GM10266 (cell line): ENCODE data around the gene HGFAC.

Source experiments
- DNase-seq: peaks from one replicate; pipeline ENCODE4 v3.0.0; 2012; ENCODE audit errors: extremely low spot score
- TF ChIP-seq, protein P1 (sequence below): IDR thresholded peaks from 2 replicates; pipeline ENCODE4 v1.5.1; 2012; ENCODE audit warnings: mild to moderate bottlenecking, low read depth; ENCODE audit not compliant: control insufficient read depth, insufficient read depth; ENCODE audit errors: missing control alignments

The HGFAC gene

DNA sequence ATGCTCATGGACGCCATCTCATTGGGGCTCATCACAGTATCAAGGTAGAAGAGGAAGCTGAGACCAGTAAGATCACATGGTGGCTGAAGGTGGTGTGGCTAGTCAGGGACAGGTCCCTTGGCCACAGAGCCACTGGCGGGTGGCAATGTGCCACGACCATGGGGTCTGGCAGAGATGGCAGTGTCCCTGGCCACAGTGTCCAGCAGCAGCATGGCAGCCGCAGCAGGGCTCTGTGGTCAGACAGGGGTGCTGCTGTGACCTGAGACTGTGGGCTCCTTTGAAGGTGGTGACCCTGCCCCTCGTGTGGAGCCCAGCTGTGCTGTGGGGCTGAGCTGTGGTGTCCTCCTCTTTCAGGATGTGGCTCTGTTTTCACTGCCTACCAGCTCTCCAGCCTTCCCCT, 19.2 kb downstream of the HGFAC start:
- TF ChIP-seq, protein P1, sequence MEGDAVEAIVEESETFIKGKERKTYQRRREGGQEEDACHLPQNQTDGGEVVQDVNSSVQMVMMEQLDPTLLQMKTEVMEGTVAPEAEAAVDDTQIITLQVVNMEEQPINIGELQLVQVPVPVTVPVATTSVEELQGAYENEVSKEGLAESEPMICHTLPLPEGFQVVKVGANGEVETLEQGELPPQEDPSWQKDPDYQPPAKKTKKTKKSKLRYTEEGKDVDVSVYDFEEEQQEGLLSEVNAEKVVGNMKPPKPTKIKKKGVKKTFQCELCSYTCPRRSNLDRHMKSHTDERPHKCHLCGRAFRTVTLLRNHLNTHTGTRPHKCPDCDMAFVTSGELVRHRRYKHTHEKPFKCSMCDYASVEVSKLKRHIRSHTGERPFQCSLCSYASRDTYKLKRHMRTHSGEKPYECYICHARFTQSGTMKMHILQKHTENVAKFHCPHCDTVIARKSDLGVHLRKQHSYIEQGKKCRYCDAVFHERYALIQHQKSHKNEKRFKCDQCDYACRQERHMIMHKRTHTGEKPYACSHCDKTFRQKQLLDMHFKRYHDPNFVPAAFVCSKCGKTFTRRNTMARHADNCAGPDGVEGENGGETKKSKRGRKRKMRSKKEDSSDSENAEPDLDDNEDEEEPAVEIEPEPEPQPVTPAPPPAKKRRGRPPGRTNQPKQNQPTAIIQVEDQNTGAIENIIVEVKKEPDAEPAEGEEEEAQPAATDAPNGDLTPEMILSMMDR, result no peak
- DNase-seq, result no peak

DNA sequence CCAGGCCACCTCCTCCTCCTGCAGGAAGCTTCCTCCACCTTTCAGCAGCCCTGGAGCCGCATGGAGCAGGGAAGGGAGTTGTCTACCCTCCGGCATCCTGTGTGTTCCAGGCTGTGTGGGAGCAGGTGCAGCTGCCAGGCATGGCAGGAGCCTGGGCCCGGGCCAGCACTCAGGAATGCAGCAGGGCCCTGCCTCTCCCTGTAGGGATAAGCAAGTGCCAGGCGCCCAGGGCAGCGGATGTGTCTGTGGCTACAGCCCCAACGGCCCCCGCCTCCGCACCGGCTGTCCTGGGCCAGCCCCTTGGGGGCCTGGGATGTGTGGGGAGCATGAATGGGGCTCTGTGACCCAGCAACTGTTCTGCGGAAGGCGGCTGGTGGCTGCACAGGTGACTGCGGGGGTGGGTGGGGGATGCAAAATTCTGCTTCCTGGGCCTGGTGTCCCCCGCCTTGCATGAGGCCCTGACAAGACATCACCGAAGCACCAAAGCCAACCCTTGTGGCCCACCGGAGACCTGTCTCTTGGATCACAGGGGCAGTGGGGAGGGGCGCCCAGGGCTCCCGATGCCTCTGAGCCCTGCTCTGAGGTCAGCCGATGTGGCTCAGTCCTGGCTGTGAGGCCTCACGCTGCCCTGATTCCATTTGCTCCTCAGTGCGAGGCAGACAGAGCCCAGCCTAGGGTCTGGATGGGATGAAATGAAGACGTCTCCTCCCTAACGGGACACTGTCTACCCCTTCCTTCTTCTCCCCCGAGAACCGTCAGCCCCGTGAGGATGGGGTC, 19.9 kb downstream of the HGFAC start:
- TF ChIP-seq, protein P1, result no peak
- DNase-seq, result no peak

DNA sequence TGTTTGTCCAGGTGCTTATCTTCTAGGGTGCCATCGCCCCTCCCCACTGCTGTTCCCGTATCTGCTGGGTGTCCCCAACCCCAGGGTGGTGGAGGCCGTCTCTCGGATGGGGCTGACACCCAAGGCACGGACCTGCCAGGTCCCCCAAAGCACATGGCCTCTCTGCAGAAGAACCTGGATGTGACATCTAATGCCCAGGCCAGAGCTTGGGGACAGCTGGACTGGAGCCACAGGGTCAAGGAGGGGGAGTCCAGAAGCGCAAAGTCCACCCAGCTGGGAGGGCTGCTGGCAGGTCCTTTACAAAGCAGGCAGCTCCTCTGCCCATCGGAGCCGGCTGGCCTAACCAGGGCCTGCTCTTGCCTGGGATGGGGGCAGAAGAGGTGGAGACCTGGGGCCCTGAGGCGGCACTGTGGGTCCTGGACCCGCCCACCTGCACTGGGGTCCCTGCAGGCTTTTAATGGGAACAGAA, 20.6 kb downstream of the HGFAC start:
- TF ChIP-seq, protein P1, result no peak
- DNase-seq, result no peak

DNA sequence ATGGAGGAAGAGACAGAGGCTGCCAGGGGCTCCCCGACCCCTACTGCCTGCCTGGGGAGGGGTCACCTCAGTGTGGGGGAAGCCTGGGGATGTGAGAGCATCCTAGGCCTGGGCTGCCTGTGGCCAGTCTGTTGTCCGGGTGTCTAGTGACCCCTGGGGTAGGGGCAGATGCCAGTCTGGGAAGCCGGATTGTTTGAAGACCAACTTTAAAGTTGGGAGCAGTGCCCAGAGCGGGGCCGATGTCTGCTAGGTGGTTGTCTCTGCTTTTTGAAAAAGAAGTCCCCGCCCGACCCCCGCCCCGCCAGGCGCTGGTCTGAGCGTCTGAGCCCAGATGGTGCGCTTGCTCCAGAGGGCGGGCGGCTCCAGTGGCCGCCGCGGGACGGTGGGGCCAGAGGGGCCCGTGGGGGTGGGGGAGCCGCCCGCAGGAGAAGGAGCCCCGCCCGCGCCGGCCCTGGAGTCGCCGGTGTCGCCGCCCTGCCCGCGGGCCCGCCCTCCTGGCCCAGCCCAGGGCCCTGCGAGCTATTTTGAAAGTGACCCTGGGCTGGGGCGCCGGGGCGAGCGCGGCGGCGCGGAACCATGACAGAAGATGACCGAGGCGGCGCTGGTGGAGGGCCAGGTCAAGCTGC, 21.1 kb downstream of the HGFAC start, which contains the start of gene DOK7:
DOK7 (plus strand) TSS at position 517 of the 626 bp plus-strand sequence; CDS start at position 587, 70 bp downstream.
- TF ChIP-seq, protein P1, result no peak
- no peak for DNase-seq

DNA sequence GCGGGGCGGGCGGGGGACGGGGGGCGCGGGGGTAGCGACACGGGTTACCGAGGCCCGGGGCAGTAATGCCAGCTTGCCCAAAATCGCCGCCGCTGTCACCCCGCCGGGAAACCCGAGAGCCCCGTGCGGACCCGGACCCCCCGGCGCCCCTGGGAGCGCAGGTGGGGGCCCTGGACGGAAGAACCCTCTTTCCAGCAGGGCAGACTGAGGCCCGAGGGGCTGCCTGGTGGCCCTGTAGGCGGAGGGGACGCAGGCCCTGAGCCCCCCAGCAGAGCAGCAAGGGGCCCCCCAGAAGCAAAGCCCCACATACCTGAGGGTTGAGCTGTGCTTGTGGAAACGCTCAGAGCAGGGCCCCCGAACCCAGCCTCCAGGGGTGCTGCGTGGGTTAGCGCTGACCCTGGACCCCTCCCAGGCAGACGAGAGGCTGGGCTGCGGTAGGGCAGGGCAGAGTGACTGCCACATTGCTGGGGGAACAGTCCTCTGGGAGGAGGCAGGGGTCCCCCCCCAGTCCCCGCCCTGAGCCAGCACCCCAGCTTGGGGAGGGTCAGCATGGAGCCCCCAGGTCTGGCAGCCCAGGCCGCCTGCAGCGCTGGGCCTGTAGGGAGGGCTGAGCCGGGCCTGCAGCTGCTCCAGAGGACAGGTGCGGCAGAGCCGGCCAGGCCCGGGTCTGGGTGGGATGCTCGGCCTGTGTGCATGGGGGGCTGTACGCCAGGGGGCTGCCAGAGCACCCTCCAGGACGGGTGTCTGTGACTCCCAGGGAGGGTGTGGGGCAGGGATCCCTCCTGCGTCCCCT, 22.0 kb downstream of the HGFAC start:
- TF ChIP-seq, protein P1, result no peak
- DNase-seq, result no peak

DNA sequence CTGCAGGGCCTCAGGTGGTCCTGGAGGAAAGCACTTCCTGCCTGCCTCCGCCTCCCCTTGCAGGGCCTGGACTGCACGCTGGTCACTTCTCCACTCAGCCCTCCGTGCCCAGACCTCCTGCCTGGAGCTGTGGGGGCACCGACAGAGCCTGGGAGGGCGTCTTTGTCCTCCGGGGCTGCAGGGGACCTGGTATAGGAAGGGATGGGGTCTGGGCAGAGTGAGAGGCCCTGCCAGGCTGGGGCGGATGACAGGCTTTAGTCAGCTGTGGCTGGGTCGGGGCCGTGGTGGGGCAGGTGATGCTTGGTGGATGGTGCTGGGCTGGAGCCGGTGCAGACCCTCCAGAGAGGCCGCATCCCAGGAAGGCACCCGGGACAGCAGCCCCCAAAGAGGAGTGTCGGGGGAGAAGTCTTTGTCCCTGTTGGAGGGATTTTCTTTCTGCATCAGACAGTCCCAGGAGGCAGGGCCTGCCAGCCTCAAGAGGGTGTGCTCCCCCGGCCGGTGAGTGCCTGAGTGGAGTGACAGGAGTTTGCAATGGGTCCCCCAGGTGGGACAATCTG, 22.7 kb downstream of the HGFAC start:
- DNase-seq, result no peak
- TF ChIP-seq, protein P1, result no peak
